GM18498 (cell line): ENCODE data around the gene WDR6.

Experiments
- ATAC-seq: cut with Tn5 transposase; IDR thresholded peaks from one replicate; pipeline ENCODE4 v1.9.1; 2021; ENCODE audit warnings: mild to moderate bottlenecking, moderate library complexity; ENCODE audit not compliant: unreplicated experiment

Gene WDR6

GRCh38 chr3:49028673-49029562 is 21.7 kb downstream of the WDR6 start, which contains the start of gene IMPDH2:
Gene IMPDH2 (minus strand): TSS chr3:49029398. CDS start chr3:49029350, 48 bp downstream.
- peak; percentile 89 for ATAC-seq

- no peak for ATAC-seq
Observed at GRCh38 chr3:49029563-49029884, 22.3 kb downstream of the WDR6 start.

- no peak for ATAC-seq
Observed at GRCh38 chr3:49030321-49030720, 23.1 kb downstream of the WDR6 start.

- no peak for ATAC-seq
Observed at GRCh38 chr3:49032646-49033304, 25.6 kb downstream of the WDR6 start.

- no peak for ATAC-seq
Observed at GRCh38 chr3:49034650-49035049, 27.5 kb downstream of the WDR6 start.

- no peak for ATAC-seq
Observed at GRCh38 chr3:49035281-49035680, 28.1 kb downstream of the WDR6 start.

- no peak for ATAC-seq
Observed at GRCh38 chr3:49053543-49053942, 46.4 kb downstream of the WDR6 start.

- ATAC-seq, result no peak
Observed at GRCh38 chr3:49054344-49054862, 47.2 kb downstream of the WDR6 start.

- ATAC-seq, result no peak
Observed at GRCh38 chr3:49057268-49057667, 50.1 kb downstream of the WDR6 start.

GRCh38 chr3:49058011-49058410 is 50.8 kb downstream of the WDR6 start:
- ATAC-seq, result no peak
